Stimulated activated CD4-positive, alpha-beta T cell treated with anti-CD3 and anti-CD28 coated beads, TNF-alpha, amount 100 ng/mL, for 4 hours (primary cell): ENCODE results near the gene CRHR2.
"Not testable (repeated sequence)": the region's sequence is repeated elsewhere in the genome, so short reads cannot be mapped to it uniquely, and the experiment has no call there.

Experiments used
- DNase-seq, 3 experiments: peaks; one replicate each; pipeline ENCODE4 v3.0.0-alpha.2; 2020; ENCODE audit warnings: low read depth in 3 of 3

Gene CRHR2

GRCh38 chr7:30654296-30655090 lies 27.8 kb downstream of the CRHR2 start:
- DNase-seq = no peak

- DNase-seq = no peak
Measured at GRCh38 chr7:30652698-30653641, 29.3 kb downstream of the CRHR2 start.

GRCh38 chr7:30652132-30652531 lies 30.1 kb downstream of the CRHR2 start:
- DNase-seq = no peak

- no peak for DNase-seq
Measured at GRCh38 chr7:30650421-30650808, 31.8 kb downstream of the CRHR2 start.

- DNase-seq = no peak
Measured at GRCh38 chr7:30649717-30650420, 32.4 kb downstream of the CRHR2 start.

GRCh38 chr7:30648744-30649540 lies 33.3 kb downstream of the CRHR2 start:
- DNase-seq = no peak

- no peak for DNase-seq
Measured at GRCh38 chr7:30647589-30648364, 34.5 kb downstream of the CRHR2 start.

GRCh38 chr7:30646154-30646553 lies 36.1 kb downstream of the CRHR2 start:
- DNase-seq = no peak

GRCh38 chr7:30645661-30646060 lies 36.6 kb downstream of the CRHR2 start:
- no peak for DNase-seq

GRCh38 chr7:30644286-30644955 lies 37.8 kb downstream of the CRHR2 start:
- no peak for DNase-seq

- DNase-seq = no peak
Measured at GRCh38 chr7:30642789-30643188, 39.5 kb downstream of the CRHR2 start.

- DNase-seq = not testable (repeated sequence)
Measured at GRCh38 chr7:30642322-30642721, 39.9 kb downstream of the CRHR2 start.

- no peak for DNase-seq
Measured at GRCh38 chr7:30635798-30636197, 46.5 kb downstream of the CRHR2 start.

GRCh38 chr7:30634634-30635201 lies 47.5 kb downstream of the CRHR2 start:
- DNase-seq = no peak

- DNase-seq = no peak
Measured at GRCh38 chr7:30634193-30634626, 48.0 kb downstream of the CRHR2 start.

- DNase-seq = no peak
Measured at GRCh38 chr7:30633223-30633622, 49.0 kb downstream of the CRHR2 start.

- DNase-seq = no peak
Measured at GRCh38 chr7:30630986-30631385, 51.3 kb downstream of the CRHR2 start.

GRCh38 chr7:30627026-30627425 lies 55.2 kb downstream of the CRHR2 start:
- DNase-seq = no peak

GRCh38 chr7:30625283-30625682 lies 57.0 kb downstream of the CRHR2 start:
- no peak for DNase-seq

- DNase-seq = no peak
Measured at GRCh38 chr7:30618961-30619360, 63.3 kb downstream of the CRHR2 start.
